HS-5 (cell line): Measurements from ENCODE around the gene NETO2.
"Not testable (repeated sequence)": the region's sequence is repeated elsewhere in the genome, so short reads cannot be mapped to it uniquely, and the experiment has no call there.

ENCODE experiments used
- DNase-seq: peaks from one replicate; pipeline ENCODE4 v3.0.0-alpha.2; 2012; ENCODE audit warnings: low read depth

NETO2 gene

GRCh38 chr16:47136099-47136842, 7.5 kb downstream of the NETO2 start:
- DNase-seq = no peak

GRCh38 chr16:47134550-47134949, 9.2 kb downstream of the NETO2 start:
- DNase-seq = no peak

- DNase-seq = no peak
Measured at GRCh38 chr16:47132308-47132707, 11.4 kb downstream of the NETO2 start.

- no peak for DNase-seq
Measured at GRCh38 chr16:47129755-47130435, 13.8 kb downstream of the NETO2 start.

- DNase-seq = no peak
Measured at GRCh38 chr16:47127541-47127940, 16.2 kb downstream of the NETO2 start.

GRCh38 chr16:47125757-47126156, 18.0 kb downstream of the NETO2 start:
- DNase-seq = no peak

- DNase-seq = no peak
Measured at GRCh38 chr16:47113130-47113529, 30.6 kb downstream of the NETO2 start.

- DNase-seq = no peak
Measured at GRCh38 chr16:47110939-47111338, 32.8 kb downstream of the NETO2 start.

GRCh38 chr16:47109361-47109760, 34.4 kb downstream of the NETO2 start:
- no peak for DNase-seq

- DNase-seq = not testable (repeated sequence)
Measured at GRCh38 chr16:47102921-47103320, 40.8 kb downstream of the NETO2 start.

- not testable (repeated sequence) for DNase-seq
Measured at GRCh38 chr16:47097154-47097553, 46.6 kb downstream of the NETO2 start.

- DNase-seq = no peak
Measured at GRCh38 chr16:47096297-47096696, 47.4 kb downstream of the NETO2 start.

- DNase-seq = no peak
Measured at GRCh38 chr16:47084198-47084597, 59.5 kb downstream of the NETO2 start.

GRCh38 chr16:47082099-47082865, 61.5 kb downstream of the NETO2 start:
- DNase-seq = no peak

GRCh38 chr16:47081115-47081514, 62.6 kb downstream of the NETO2 start:
- DNase-seq = no peak

- no peak for DNase-seq
Measured at GRCh38 chr16:47079860-47080259, 63.9 kb downstream of the NETO2 start.

- DNase-seq = no peak
Measured at GRCh38 chr16:47073223-47074155, 70.3 kb downstream of the NETO2 start.

GRCh38 chr16:47072158-47072557, 71.6 kb downstream of the NETO2 start:
- no peak for DNase-seq

GRCh38 chr16:47069841-47070584, 73.7 kb downstream of the NETO2 start:
- no peak for DNase-seq

GRCh38 chr16:47069313-47069712, 74.4 kb downstream of the NETO2 start:
- no peak for DNase-seq

GRCh38 chr16:47067203-47067602, 76.5 kb downstream of the NETO2 start:
- DNase-seq = no peak
